ENCODE data around the gene TESPA1.

GRCh38 chr12:55025508-55025907 lies 40.9 kb upstream of the TESPA1 start:
- TF ChIP-seq CTCF (conservative IDR thresholded peaks at IDR 0.05; ENCODE audit: low read depth, low read length) (no peak), EZH2phosphoT487 (IDR thresholded peaks at IDR 0.05; ENCODE audit: borderline replicate concordance, low read length) (no peak), EZH2 (IDR thresholded peaks at IDR 0.05; ENCODE audit: low read length, unreplicated experiment) (no peak)
